Natural killer cell (primary cell): ENCODE measurements around the gene SULF2. TPM values are rescaled to one million over a fixed set of nuclear protein-coding genes. Genes with fewer than 3 reads are reported as not detected.

Experiments used
- ATAC-seq, 3 donors: fragments of 150-1000 bp in 2 of 3; fragments of 200-7000 bp in 1 of 3; cut with Tn5 transposase; 1 replicate in 1 of 3; 2 replicates in 2 of 3; pipeline ENCODE4 v1.10.0; 2021; ENCODE audit warnings: mild to moderate bottlenecking in 2 of 3, moderate library complexity in 2 of 3
- DNase-seq, 2 donors: peaks; one replicate each; pipeline versions ENCODE4 v3.0.0 to v3.0.0-alpha.2; 2013 to 2021; ENCODE audit warnings: mixed read lengths in 1 of 2
- H3K27ac ChIP-seq: one replicate; pipeline ENCODE4 v1.5.1; 2013; ENCODE audit warnings: mild to moderate bottlenecking, low read length
- H3K27me3 ChIP-seq: one replicate; pipeline ENCODE4 v1.6.1; 2013; ENCODE audit warnings: low read length; ENCODE audit not compliant: control insufficient read depth, insufficient read depth
- H3K36me3 ChIP-seq: one replicate; pipeline ENCODE4 v1.6.1; 2013; ENCODE audit warnings: low read length; ENCODE audit not compliant: control insufficient read depth, insufficient read depth
- H3K4me1 ChIP-seq: one replicate; pipeline ENCODE4 v1.6.1; 2013; ENCODE audit warnings: low read length; ENCODE audit not compliant: control insufficient read depth, insufficient read depth
- H3K4me3 ChIP-seq: one replicate; pipeline ENCODE4 v1.5.1; 2013; ENCODE audit warnings: low read length
- H3K9me3 ChIP-seq: one replicate; pipeline ENCODE4 v1.6.1; 2013; ENCODE audit warnings: low read length; ENCODE audit not compliant: control insufficient read depth, insufficient read depth
- H3K27ac Mint-ChIP-seq, 2 donors: one replicate each; pipeline ENCODE4 v1.8.0; 2022; ENCODE audit warnings: mild to moderate bottlenecking in 2 of 2, mixed read lengths in 2 of 2, moderate library complexity in 1 of 2
- H3K27me3 Mint-ChIP-seq, 2 donors: one replicate each; pipeline ENCODE4 v1.8.0; 2022; ENCODE audit warnings: low read depth in 2 of 2, mixed read lengths in 2 of 2
- H3K36me3 Mint-ChIP-seq: one replicate; pipeline ENCODE4 v1.8.0; 2022; ENCODE audit warnings: mixed read lengths
- H3K4me1 Mint-ChIP-seq, 2 donors: one replicate each; pipeline ENCODE4 v1.8.0; 2022; ENCODE audit warnings: mixed read lengths in 2 of 2
- H3K4me3 Mint-ChIP-seq: one replicate; pipeline ENCODE4 v1.8.0; 2022; ENCODE audit warnings: mild to moderate bottlenecking, moderate library complexity, mixed read lengths
- H3K9me3 Mint-ChIP-seq, 2 donors: one replicate each; pipeline ENCODE4 v1.8.0; 2022; ENCODE audit warnings: mixed read lengths in 2 of 2
- CTCF ChIP-seq: fragments of 200-600 bp; IDR thresholded peaks from one replicate; pipeline ENCODE4 v1.8.0; 2022; ENCODE audit warnings: antibody characterized with exemption
- WGBS: methylation state at CpG from one replicate; pipeline ENCODE4 v1.1.7; 2013; ENCODE audit warnings: missing lambda C conversion rate; ENCODE audit not compliant: insufficient coverage; 5-methylcytosine and 5-hydroxymethylcytosine counted together
- intact Hi-C: fragments of 100-400 bp; cut with micrococcal nuclease; formaldehyde crosslinking; loops from one replicate; pipeline ENCODE4 v1.14.2; 2022
- total RNA-seq, 4 donors: library from RNA; stranded (reverse); fragments of 120-200 nt in 1 of 4; gene quantifications; one replicate each; pipeline versions ENCODE4 v1.2.3 to v1.2.4, GENCODE V29; 2013 to 2022

SULF2 gene
- total RNA-seq, 3 donors from 2014 or later (not counting 1 experiment from before 2014, with no cell fraction given), result 8.1 to 48.7 (median 12.3) TPM

- Histone ChIP-seq H3K4me1 (peaks cover 30% of the 10 kb centered on the region), H3K27me3 (no peaks in the 10 kb centered on the region), H3K9me3 (no peaks in the 10 kb centered on the region), H3K27ac (peak overlapping the region; percentile 84), H3K36me3 (no peaks in the 10 kb centered on the region), H3K4me3 (peak overlapping the region; percentile 21)
- Mint-ChIP-seq H3K9me3 (no peaks in the 10 kb centered on the region), H3K36me3 (no peaks in the 10 kb centered on the region), H3K4me3 (peak overlapping the region; percentile 93), H3K27ac (peak overlapping the region; percentile 89 to 94), H3K4me1 (peaks cover 25 to 32% of the 10 kb centered on the region in 2 donors), H3K27me3 (no peaks in the 10 kb centered on the region)
- ATAC-seq (peak in 1 of 3 donors; percentile 6), DNase-seq (no peak)
- TF ChIP-seq CTCF, result no peak
- intact Hi-C loops, result loop anchor here (2.0 to 10.0 kb wide), 2 partner anchors 607 to 893 kb away; no protein-coding TSS in a partner anchor
- WGBS, result 42% methylated on average over 17 of the region's 17 CpGs
Observed at GRCh38 chr20:47727909-47728361, 57.3 kb downstream of the SULF2 start.

GRCh38 chr20:47727170-47727880 is 58.0 kb downstream of the SULF2 start:
- intact Hi-C loops, result loop anchor here (2.0 to 10.0 kb wide), 2 partner anchors 607 to 893 kb away; no protein-coding TSS in a partner anchor
- Histone ChIP-seq H3K27ac (peak overlapping the region; percentile 84), H3K9me3 (no peaks in the 10 kb centered on the region), H3K27me3 (no peaks in the 10 kb centered on the region), H3K4me1 (peaks cover 30% of the 10 kb centered on the region), H3K4me3 (peak overlapping the region; percentile 21), H3K36me3 (no peaks in the 10 kb centered on the region)
- TF ChIP-seq CTCF, result no peak
- H3K36me3 Mint-ChIP-seq, result no peaks in the 10 kb centered on the region
- H3K27ac Mint-ChIP-seq, result peak overlapping the region; percentile 89 to 94
- ATAC-seq (peak; percentile 84 to 95 (median 89)), DNase-seq (peak; percentile 40 to 82)
- H3K27me3 Mint-ChIP-seq, result no peaks in the 10 kb centered on the region
- no peaks in the 10 kb centered on the region for H3K9me3 Mint-ChIP-seq
- H3K4me3 Mint-ChIP-seq, result peak overlapping the region; percentile 93
- 17% methylated on average over 18 of the region's 18 CpGs for WGBS
- H3K4me1 Mint-ChIP-seq, result peaks cover 25 to 32% of the 10 kb centered on the region in 2 donors

- no peaks in the 10 kb centered on the region for H3K27me3 Mint-ChIP-seq
- no peaks in the 10 kb centered on the region for H3K9me3 Mint-ChIP-seq
- intact Hi-C loops, result loop anchor here (2.0 to 10.0 kb wide), 2 partner anchors 608 to 894 kb away; no protein-coding TSS in a partner anchor
- no peak for DNase-seq
- Histone ChIP-seq H3K4me1 (peaks cover 30% of the 10 kb centered on the region), H3K27ac (peak overlapping the region; percentile 84), H3K4me3 (no peak overlapping the region), H3K27me3 (no peaks in the 10 kb centered on the region), H3K9me3 (no peaks in the 10 kb centered on the region), H3K36me3 (no peaks in the 10 kb centered on the region)
- no peak for ATAC-seq
- no peak for TF ChIP-seq CTCF
- WGBS, result 84% methylated on average over 7 of the region's 7 CpGs
- H3K27ac Mint-ChIP-seq, result peak overlapping the region; percentile 89 to 94
- no peaks in the 10 kb centered on the region for H3K36me3 Mint-ChIP-seq
- peaks cover 25 to 32% of the 10 kb centered on the region in 2 donors for H3K4me1 Mint-ChIP-seq
- H3K4me3 Mint-ChIP-seq, result peak overlapping the region; percentile 93
Observed at GRCh38 chr20:47726632-47727031, 58.6 kb downstream of the SULF2 start.
